ENCODE data around the gene PRDM16.

GRCh38 chr1:3282656-3283430, 213.8 kb downstream of the PRDM16 start:
- TF ChIP-seq CTCF (optimal IDR thresholded peaks at IDR 0.05 in 1 of 3, IDR thresholded peaks at IDR 0.05 in 1 of 3, conservative IDR thresholded peaks at IDR 0.05 in 1 of 3; ENCODE audit: extremely low read depth in 1 of 3, insufficient read depth in 2 of 3, low read length in 3 of 3) (no peak), EZH2 (IDR thresholded peaks at IDR 0.05; ENCODE audit: low read length) (no peak)
